ENCODE measurements around the gene COMMD8. TPM values are rescaled to one million over a fixed set of nuclear protein-coding genes. Genes with fewer than 3 reads are reported as not detected.

The COMMD8 gene
- total and polyA plus RNA-seq, 10 of the 15 experiments (the other 5 are each of a cell fraction or from before 2014, with no cell fraction given) = 27.6 to 156 (median 48.4) TPM

DNA sequence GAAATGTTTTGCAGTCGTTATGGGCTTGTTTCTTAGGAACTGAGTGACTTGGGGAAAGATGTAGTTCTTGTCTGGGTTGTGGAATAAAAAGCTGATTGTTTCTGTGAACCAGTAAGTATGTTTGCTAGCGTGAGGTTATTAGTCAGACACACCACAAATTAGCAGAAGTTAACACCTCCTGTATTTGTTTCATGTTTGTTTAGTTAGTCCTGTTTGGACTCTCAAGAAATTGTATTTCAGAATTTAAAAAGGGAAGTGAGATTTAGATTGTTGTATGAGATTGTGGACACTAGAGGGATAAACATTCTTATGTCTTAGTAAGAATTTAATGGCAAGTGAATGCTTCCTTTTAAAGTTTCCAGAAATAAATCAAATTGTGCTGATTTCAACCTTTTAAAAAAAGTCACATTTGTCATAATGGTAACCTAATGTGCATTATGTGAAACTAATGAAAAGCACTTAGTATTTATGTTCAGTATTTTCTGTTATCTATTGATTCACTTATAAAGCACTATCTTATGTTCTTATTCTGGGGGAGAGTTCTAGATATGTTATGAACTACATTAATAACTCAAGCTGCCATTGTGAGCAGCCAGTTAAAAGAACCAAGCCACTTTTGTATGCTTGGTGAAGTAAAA lies 47.1 kb upstream of the COMMD8 start (continued):
- TF ChIP-seq, protein P1, sequence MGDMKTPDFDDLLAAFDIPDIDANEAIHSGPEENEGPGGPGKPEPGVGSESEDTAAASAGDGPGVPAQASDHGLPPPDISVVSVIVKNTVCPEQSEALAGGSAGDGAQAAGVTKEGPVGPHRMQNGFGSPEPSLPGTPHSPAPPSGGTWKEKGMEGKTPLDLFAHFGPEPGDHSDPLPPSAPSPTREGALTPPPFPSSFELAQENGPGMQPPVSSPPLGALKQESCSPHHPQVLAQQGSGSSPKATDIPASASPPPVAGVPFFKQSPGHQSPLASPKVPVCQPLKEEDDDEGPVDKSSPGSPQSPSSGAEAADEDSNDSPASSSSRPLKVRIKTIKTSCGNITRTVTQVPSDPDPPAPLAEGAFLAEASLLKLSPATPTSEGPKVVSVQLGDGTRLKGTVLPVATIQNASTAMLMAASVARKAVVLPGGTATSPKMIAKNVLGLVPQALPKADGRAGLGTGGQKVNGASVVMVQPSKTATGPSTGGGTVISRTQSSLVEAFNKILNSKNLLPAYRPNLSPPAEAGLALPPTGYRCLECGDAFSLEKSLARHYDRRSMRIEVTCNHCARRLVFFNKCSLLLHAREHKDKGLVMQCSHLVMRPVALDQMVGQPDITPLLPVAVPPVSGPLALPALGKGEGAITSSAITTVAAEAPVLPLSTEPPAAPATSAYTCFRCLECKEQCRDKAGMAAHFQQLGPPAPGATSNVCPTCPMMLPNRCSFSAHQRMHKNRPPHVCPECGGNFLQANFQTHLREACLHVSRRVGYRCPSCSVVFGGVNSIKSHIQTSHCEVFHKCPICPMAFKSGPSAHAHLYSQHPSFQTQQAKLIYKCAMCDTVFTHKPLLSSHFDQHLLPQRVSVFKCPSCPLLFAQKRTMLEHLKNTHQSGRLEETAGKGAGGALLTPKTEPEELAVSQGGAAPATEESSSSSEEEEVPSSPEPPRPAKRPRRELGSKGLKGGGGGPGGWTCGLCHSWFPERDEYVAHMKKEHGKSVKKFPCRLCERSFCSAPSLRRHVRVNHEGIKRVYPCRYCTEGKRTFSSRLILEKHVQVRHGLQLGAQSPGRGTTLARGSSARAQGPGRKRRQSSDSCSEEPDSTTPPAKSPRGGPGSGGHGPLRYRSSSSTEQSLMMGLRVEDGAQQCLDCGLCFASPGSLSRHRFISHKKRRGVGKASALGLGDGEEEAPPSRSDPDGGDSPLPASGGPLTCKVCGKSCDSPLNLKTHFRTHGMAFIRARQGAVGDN (IDR thresholded peaks at IDR 0.05) = 0 out of 2 replicates have a peak, but pooled peaks have one; percentile 35
- TF ChIP-seq KAT2A (conservative IDR thresholded peaks at IDR 0.05; ENCODE audit: control insufficient read depth, low read depth, low read length) = no peak
- TF ChIP-seq NBN (IDR thresholded peaks at IDR 0.05) = peak; percentile 95
- TF ChIP-seq IKZF2 (IDR thresholded peaks at IDR 0.05) = peak; percentile 96; a peak in 3 of 4 replicates

DNA sequence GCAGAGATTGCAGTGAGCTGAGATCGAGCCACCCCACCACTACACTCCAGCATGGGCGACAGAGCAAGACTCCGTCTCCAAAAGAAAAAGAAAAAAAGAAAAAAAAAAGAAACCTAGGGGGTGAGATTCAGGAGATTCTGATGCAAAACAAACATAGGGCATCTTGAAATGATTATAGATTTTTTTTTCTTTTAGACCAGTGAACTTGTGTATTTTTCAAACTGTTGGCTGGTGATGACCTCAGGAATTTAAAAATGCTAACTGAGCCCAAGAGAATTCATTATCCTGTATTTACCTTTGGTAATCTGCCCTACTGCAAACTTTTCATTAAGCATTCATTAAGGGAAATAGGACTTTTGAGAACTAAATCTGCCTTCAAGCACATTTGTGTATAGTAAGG lies 42.2 kb upstream of the COMMD8 start:
- BruUV-seq (replicated peaks) = no TSS peak
- POLR2A ChIA-PET = no interaction called here
- SMC1A ChIA-PET (ENCODE audit: uncharacterized antibody, unreplicated experiment) = interaction anchor here (1.5 to 10.9 kb wide), 6 partner anchors 8 to 43 kb away, joined by 5 to 239 read pairs (median 12); partner anchors contain the start of genes ATP10D and COMMD8

More for the DNA sequence above, 42.2 kb upstream of the COMMD8 start:
- no peak overlapping the region for H2AFZ ChIP-seq (ENCODE audit: control insufficient read depth, low read depth, low read length)
- H3K79me2 ChIP-seq (ENCODE audit: control insufficient read depth, insufficient read depth, low read length) = no peaks in the 10 kb centered on the region; the same call in 1 of the 2 replicates
- peaks cover 6% of the 10 kb centered on the region; the same call in 1 of the 2 replicates for H3K4me1 ChIP-seq (ENCODE audit: control insufficient read depth, insufficient read depth, low read length)
- CTCF ChIA-PET = interaction anchor here (1.7 kb wide), 1 partner anchor 13 kb away, joined by 4 read pairs; no protein-coding TSS in a partner anchor
- H3K27me3 ChIP-seq (replicated peaks in 1 of 2; ENCODE audit: control insufficient read depth in 2 of 2, insufficient read depth in 2 of 2, low read length in 1 of 2) = no peaks in the 10 kb centered on the region
- no peak for TF ChIP-seq BRCA1 (IDR thresholded peaks at IDR 0.05; ENCODE audit: low read depth, low read length)
- TF ChIP-seq CBFB (IDR thresholded peaks at IDR 0.05; ENCODE audit: low read depth) = no peak
- H3K27ac ChIP-seq (ENCODE audit: control insufficient read depth, insufficient read depth) = no peak overlapping the region
- H3K9ac ChIP-seq (ENCODE audit: control insufficient read depth, insufficient read depth, low read length) = no peak overlapping the region
- RAD21 ChIA-PET (ENCODE audit: unreplicated experiment) = interaction anchor here (1.1 to 1.7 kb wide), 2 partner anchors 8 to 13 kb away, joined by 3 to 6 read pairs; no protein-coding TSS in a partner anchor
- 79% methylated on average over 3 of the region's 3 CpGs for WGBS (ENCODE audit: insufficient coverage, insufficient replicate concordance, low lambda C conversion rate, missing lambda C conversion rate)
- in situ Hi-C loops (cut with MboI) (no loop called here), intact Hi-C loops (cut with micrococcal nuclease; ENCODE audit: unreplicated experiment) (no loop called here)
- FAIRE-seq = no peak
- H3K4me3 ChIP-seq = no peak overlapping the region
- no peak for ATAC-seq
- no peak overlapping the region for H3K4me2 ChIP-seq (ENCODE audit: control insufficient read depth, insufficient read depth)
- DNase-seq (ENCODE audit: low read depth, low spot score) = no peak
- H4K20me1 ChIP-seq (ENCODE audit: control insufficient read depth, insufficient read depth) = no peaks in the 10 kb centered on the region
- no peaks in the 10 kb centered on the region; the same call in 1 of the 3 replicates for H3K9me3 ChIP-seq (replicated peaks; ENCODE audit: control insufficient read depth, insufficient read depth, low read length)
- no peaks in the 10 kb centered on the region for H3K36me3 ChIP-seq (ENCODE audit: control insufficient read depth in 2 of 2, insufficient read depth in 2 of 2, low read length in 1 of 2)
